ENCODE measurements around the gene ITPR3.

Gene ITPR3

GRCh38 chr6:33619166-33619840 lies 1.8 kb upstream of the ITPR3 start:
- H3K4me1 Mint-ChIP-seq, result peaks cover 23% of the 10 kb centered on the region
- no peak for DNase-seq
- peak overlapping the region; percentile 88 for H3K4me3 Mint-ChIP-seq
- no peak overlapping the region for H3K27ac Mint-ChIP-seq
- H3K27me3 Mint-ChIP-seq (ENCODE audit: low read depth, poor library complexity), result peaks cover 64% of the 10 kb centered on the region
- H3K36me3 Mint-ChIP-seq (ENCODE audit: low read depth), result no peaks in the 10 kb centered on the region
- no peak for TF ChIP-seq CTCF (IDR thresholded peaks at IDR 0.05)
- no peaks in the 10 kb centered on the region for H3K9me3 Mint-ChIP-seq

- no peak overlapping the region for H3K27ac Mint-ChIP-seq
These were observed 815 bp upstream of the ITPR3 start for GRCh38 chr6:33620158-33620855.

GRCh38 chr6:33621711-33622388 lies 728 bp downstream of the ITPR3 start:
- H3K36me3 Mint-ChIP-seq (ENCODE audit: low read depth), result no peaks in the 10 kb centered on the region
- H3K4me1 Mint-ChIP-seq, result peaks cover 23% of the 10 kb centered on the region
- TF ChIP-seq CTCF (IDR thresholded peaks at IDR 0.05), result no peak
- H3K4me3 Mint-ChIP-seq, result peak overlapping the region; percentile 75
- H3K9me3 Mint-ChIP-seq, result no peaks in the 10 kb centered on the region
- no peak overlapping the region for H3K27ac Mint-ChIP-seq
- H3K27me3 Mint-ChIP-seq (ENCODE audit: low read depth, poor library complexity), result peaks cover 71% of the 10 kb centered on the region
- peak; percentile 42 for DNase-seq

More at GRCh38 chr6:33620158-33620855, 815 bp upstream of the ITPR3 start:
- no peak for TF ChIP-seq CTCF (IDR thresholded peaks at IDR 0.05)
- Mint-ChIP-seq H3K36me3 (ENCODE audit: low read depth) (no peaks in the 10 kb centered on the region), H3K27me3 (ENCODE audit: low read depth, poor library complexity) (peaks cover 74% of the 10 kb centered on the region), H3K9me3 (no peaks in the 10 kb centered on the region), H3K4me3 (peak overlapping the region; percentile 88), H3K4me1 (peaks cover 23% of the 10 kb centered on the region)
- peak; percentile 42 for DNase-seq

- H3K27me3 Mint-ChIP-seq (ENCODE audit: low read depth, poor library complexity), result peaks cover 76% of the 10 kb centered on the region
- DNase-seq, result no peak
- H3K4me1 Mint-ChIP-seq, result peaks cover 23% of the 10 kb centered on the region
- H3K9me3 Mint-ChIP-seq, result no peaks in the 10 kb centered on the region
- no peak overlapping the region for H3K27ac Mint-ChIP-seq
- H3K4me3 Mint-ChIP-seq, result peak overlapping the region; percentile 75
- no peaks in the 10 kb centered on the region for H3K36me3 Mint-ChIP-seq (ENCODE audit: low read depth)
- no peak for TF ChIP-seq CTCF (IDR thresholded peaks at IDR 0.05)
These were observed 1.6 kb downstream of the ITPR3 start for GRCh38 chr6:33622456-33623431.

GRCh38 chr6:33623895-33624381 lies 2.8 kb downstream of the ITPR3 start:
- TF ChIP-seq CTCF (IDR thresholded peaks at IDR 0.05), result no peak
- Mint-ChIP-seq H3K9me3 (no peaks in the 10 kb centered on the region), H3K27me3 (ENCODE audit: low read depth, poor library complexity) (peaks cover 66% of the 10 kb centered on the region), H3K27ac (no peak overlapping the region), H3K4me3 (no peak overlapping the region), H3K4me1 (peaks cover 23% of the 10 kb centered on the region), H3K36me3 (ENCODE audit: low read depth) (no peaks in the 10 kb centered on the region)
- DNase-seq, result no peak

Measured in nephron progenitor cell (in vitro differentiated cells).